HepG2 (cell line): ENCODE data around the gene MRPL9. TPM values are rescaled to one million over a fixed set of nuclear protein-coding genes. Genes with fewer than 3 reads are reported as not detected.
A peak's percentile ranks its signal among the peaks of the same experiment; 100 is the strongest.

ENCODE experiments used
- FOXC1 ChIP-seq: sonication (generic); formaldehyde crosslinking; IDR thresholded peaks from 2 replicates; pipeline ENCODE4 v1.8.0; 2022; ENCODE audit warnings: mild to moderate bottlenecking, missing genetic modification reagents, borderline replicate concordance
- ZNF468 ChIP-seq: sonication (generic); formaldehyde crosslinking; IDR thresholded peaks from 2 replicates; pipeline ENCODE4 v1.8.0; 2022; ENCODE audit warnings: mild to moderate bottlenecking, moderate library complexity, missing genetic modification reagents
- ZNF550 ChIP-seq: sonication (generic); formaldehyde crosslinking; IDR thresholded peaks from 2 replicates; pipeline ENCODE4 v1.4.0; 2020; ENCODE audit warnings: mild to moderate bottlenecking, missing genetic modification reagents, borderline replicate concordance
- ZNF773 ChIP-seq: sonication (generic); formaldehyde crosslinking; IDR thresholded peaks from 2 replicates; pipeline ENCODE4 v1.4.0; 2020; ENCODE audit warnings: missing genetic modification reagents, borderline replicate concordance
- ZNF83 ChIP-seq: sonication (generic); formaldehyde crosslinking; IDR thresholded peaks from 2 replicates; pipeline ENCODE4 v1.4.0; 2020; ENCODE audit warnings: missing genetic modification reagents, mild to moderate bottlenecking, borderline replicate concordance
- polyA plus RNA-seq, 8 experiments: library from polyadenylated mRNA; depleted of rRNA in 3 of 8; stranded (reverse) in 7 of 8; unstranded in 1 of 8; fragments of >200 nt; fragmentation: Illumina TruSeq in 4 of 8; extraction: Trizol in 4 of 8; gene quantifications; 2 replicates each; pipeline versions ENCODE4 v1.2.1 to v1.2.3, GENCODE V29; 2011 to 2016; ENCODE audit warnings: low read depth in 4 of 8, missing spikeins in 1 of 8, mixed read lengths in 1 of 8; ENCODE audit not compliant: insufficient read depth in 1 of 8
- total RNA-seq, 5 experiments: library from RNA; depleted of rRNA; stranded (reverse); fragments of >200 nt; fragmentation: Illumina TruSeq; extraction: Trizol; gene quantifications; 2 replicates each; pipeline ENCODE4 v1.2.3, GENCODE V29; 2016; ENCODE audit warnings: low read depth in 1 of 5
- TF ChIP-seq, protein P1 (sequence below), 2 experiments: sonication (generic) in 1 of 2; formaldehyde crosslinking in 1 of 2; IDR thresholded peaks; 2 replicates each; pipeline versions ENCODE4 v1.4.0 to v1.6.1; 2016 to 2020; ENCODE audit warnings: borderline replicate concordance in 1 of 2, low read depth in 1 of 2, mild to moderate bottlenecking in 1 of 2, missing genetic modification reagents in 1 of 2
- TF ChIP-seq, protein P2 (sequence below): sonication (generic); formaldehyde crosslinking; IDR thresholded peaks from 2 replicates; pipeline ENCODE4 v1.5.0; 2020; ENCODE audit warnings: mild to moderate bottlenecking, missing genetic modification reagents
- TF ChIP-seq, protein P3 (sequence below): sonication (generic); formaldehyde crosslinking; IDR thresholded peaks from one replicate; pipeline ENCODE4 v1.5.1; 2020; ENCODE audit warnings: mild to moderate bottlenecking, missing genetic modification reagents; ENCODE audit errors: not compliant biosample characterization
- TF ChIP-seq, protein P4 (sequence below): sonication (generic); formaldehyde crosslinking; IDR thresholded peaks from 2 replicates; pipeline ENCODE4 v1.5.0; 2020; ENCODE audit warnings: missing genetic modification reagents

The MRPL9 gene
- total and polyA plus RNA-seq, 2 of the 13 experiments (the other 11 are each of a cell fraction or from before 2014, with no cell fraction given): 72.1 to 107 TPM

DNA sequence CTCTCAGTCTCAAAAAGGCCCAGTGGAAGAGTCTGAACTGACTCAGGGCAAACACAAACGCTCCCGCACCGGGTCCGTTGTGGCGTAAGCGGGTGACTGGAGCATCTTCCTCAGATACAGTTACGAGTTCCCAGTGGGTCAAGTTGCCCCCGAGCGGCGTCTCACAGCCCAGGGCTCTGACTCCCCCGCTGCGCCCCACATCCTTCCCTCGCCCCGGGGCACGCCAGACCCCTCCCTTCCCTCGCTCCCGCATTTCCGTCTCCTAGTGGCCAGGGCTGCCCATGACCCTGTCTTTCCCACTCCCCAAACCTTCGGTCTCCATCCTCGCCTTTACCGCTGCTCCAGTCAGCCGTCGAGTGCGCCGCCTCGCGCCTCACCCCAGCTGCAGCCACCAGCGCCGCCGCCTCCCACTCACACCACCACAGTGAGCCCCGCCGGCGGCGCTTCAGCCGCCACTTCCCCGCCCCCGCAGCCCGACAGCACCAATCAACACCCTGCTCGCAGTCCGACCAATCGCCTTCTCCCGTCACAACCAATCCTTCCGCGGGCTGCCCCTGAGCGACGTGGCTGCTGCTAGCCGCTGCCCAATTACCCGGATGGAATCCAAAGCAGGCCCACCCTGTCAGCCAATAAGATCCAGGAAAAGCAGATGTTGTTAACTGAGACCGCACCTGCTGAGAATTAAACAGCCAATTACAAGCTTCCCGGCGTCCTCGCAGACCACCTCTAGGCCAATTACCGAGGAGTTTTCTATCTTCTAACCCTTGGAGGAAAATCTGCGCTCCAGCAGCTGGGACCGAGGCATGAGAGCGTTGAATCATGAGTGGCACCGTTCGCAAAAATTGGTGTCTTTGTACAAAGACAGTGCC lies 27.0 kb upstream of the MRPL9 start, which contains the start of gene TDRKH (continued):
- TF ChIP-seq, protein P1, sequence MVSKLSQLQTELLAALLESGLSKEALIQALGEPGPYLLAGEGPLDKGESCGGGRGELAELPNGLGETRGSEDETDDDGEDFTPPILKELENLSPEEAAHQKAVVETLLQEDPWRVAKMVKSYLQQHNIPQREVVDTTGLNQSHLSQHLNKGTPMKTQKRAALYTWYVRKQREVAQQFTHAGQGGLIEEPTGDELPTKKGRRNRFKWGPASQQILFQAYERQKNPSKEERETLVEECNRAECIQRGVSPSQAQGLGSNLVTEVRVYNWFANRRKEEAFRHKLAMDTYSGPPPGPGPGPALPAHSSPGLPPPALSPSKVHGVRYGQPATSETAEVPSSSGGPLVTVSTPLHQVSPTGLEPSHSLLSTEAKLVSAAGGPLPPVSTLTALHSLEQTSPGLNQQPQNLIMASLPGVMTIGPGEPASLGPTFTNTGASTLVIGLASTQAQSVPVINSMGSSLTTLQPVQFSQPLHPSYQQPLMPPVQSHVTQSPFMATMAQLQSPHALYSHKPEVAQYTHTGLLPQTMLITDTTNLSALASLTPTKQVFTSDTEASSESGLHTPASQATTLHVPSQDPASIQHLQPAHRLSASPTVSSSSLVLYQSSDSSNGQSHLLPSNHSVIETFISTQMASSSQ (IDR thresholded peaks at IDR 0.05; ENCODE audit: low read depth): no peak
- TF ChIP-seq, protein P1 (CRISPR knock-in tag; IDR thresholded peaks at IDR 0.05; ENCODE audit: borderline replicate concordance): 0 out of 2 replicates have a peak, but pooled peaks have one; percentile 33
- TF ChIP-seq ZNF550 (CRISPR knock-in tag): no peak
- TF ChIP-seq ZNF773 (CRISPR knock-in tag): 0 out of 2 replicates have a peak, but pooled peaks have one; percentile 73
- TF ChIP-seq FOXC1: 0 out of 2 replicates have a peak, but pooled peaks have one; percentile 78
- TF ChIP-seq, protein P2, sequence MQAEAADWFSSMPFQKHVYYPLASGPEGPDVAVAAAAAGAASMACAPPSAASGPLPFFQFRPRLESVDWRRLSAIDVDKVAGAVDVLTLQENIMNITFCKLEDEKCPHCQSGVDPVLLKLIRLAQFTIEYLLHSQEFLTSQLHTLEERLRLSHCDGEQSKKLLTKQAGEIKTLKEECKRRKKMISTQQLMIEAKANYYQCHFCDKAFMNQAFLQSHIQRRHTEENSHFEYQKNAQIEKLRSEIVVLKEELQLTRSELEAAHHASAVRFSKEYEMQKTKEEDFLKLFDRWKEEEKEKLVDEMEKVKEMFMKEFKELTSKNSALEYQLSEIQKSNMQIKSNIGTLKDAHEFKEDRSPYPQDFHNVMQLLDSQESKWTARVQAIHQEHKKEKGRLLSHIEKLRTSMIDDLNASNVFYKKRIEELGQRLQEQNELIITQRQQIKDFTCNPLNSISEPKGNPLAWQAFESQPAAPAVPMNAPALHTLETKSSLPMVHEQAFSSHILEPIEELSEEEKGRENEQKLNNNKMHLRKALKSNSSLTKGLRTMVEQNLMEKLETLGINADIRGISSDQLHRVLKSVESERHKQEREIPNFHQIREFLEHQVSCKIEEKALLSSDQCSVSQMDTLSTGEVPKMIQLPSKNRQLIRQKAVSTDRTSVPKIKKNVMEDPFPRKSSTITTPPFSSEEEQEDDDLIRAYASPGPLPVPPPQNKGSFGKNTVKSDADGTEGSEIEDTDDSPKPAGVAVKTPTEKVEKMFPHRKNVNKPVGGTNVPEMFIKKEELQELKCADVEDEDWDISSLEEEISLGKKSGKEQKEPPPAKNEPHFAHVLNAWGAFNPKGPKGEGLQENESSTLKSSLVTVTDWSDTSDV: 0 out of 2 replicates have a peak, but pooled peaks have one; percentile 68
- TF ChIP-seq, protein P3, sequence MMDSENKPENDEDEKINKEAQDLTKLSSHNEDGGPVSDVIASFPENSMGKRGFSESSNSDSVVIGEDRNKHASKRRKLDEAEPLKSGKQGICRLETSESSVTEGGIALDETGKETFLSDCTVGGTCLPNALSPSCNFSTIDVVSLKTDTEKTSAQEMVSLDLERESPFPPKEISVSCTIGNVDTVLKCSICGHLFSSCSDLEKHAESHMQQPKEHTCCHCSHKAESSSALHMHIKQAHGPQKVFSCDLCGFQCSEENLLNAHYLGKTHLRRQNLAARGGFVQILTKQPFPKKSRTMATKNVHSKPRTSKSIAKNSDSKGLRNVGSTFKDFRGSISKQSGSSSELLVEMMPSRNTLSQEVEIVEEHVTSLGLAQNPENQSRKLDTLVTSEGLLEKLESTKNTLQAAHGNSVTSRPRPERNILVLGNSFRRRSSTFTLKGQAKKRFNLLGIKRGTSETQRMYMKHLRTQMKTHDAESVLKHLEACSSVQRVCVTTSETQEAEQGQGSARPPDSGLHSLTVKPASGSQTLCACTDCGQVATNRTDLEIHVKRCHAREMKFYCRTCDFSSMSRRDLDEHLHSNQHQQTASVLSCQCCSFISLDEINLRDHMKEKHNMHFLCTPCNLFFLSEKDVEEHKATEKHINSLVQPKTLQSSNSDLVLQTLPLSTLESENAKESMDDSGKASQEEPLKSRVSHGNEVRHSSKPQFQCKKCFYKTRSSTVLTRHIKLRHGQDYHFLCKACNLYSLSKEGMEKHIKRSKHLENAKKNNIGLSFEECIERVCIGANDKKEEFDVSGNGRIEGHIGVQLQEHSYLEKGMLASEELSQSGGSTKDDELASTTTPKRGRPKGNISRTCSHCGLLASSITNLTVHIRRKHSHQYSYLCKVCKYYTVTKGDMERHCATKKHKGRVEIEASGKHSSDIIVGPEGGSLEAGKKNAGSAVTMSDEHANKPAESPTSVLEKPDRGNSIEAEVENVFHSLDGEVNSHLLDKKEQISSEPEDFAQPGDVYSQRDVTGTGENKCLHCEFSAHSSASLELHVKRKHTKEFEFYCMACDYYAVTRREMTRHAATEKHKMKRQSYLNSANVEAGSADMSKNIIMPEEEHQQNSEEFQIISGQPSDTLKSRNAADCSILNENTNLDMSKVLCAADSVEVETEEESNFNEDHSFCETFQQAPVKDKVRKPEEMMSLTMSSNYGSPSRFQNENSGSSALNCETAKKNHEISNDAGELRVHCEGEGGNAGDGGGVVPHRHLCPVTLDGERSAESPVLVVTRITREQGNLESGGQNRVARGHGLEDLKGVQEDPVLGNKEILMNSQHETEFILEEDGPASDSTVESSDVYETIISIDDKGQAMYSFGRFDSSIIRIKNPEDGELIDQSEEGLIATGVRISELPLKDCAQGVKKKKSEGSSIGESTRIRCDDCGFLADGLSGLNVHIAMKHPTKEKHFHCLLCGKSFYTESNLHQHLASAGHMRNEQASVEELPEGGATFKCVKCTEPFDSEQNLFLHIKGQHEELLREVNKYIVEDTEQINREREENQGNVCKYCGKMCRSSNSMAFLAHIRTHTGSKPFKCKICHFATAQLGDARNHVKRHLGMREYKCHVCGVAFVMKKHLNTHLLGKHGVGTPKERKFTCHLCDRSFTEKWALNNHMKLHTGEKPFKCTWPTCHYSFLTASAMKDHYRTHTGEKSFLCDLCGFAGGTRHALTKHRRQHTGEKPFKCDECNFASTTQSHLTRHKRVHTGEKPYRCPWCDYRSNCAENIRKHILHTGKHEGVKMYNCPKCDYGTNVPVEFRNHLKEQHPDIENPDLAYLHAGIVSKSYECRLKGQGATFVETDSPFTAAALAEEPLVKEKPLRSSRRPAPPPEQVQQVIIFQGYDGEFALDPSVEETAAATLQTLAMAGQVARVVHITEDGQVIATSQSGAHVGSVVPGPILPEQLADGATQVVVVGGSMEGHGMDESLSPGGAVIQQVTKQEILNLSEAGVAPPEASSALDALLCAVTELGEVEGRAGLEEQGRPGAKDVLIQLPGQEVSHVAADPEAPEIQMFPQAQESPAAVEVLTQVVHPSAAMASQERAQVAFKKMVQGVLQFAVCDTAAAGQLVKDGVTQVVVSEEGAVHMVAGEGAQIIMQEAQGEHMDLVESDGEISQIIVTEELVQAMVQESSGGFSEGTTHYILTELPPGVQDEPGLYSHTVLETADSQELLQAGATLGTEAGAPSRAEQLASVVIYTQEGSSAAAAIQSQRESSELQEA: no peak
- TF ChIP-seq ZNF83 (CRISPR knock-in tag): peak; percentile 89; the same call in 1 of the 2 replicates
- TF ChIP-seq, protein P4, sequence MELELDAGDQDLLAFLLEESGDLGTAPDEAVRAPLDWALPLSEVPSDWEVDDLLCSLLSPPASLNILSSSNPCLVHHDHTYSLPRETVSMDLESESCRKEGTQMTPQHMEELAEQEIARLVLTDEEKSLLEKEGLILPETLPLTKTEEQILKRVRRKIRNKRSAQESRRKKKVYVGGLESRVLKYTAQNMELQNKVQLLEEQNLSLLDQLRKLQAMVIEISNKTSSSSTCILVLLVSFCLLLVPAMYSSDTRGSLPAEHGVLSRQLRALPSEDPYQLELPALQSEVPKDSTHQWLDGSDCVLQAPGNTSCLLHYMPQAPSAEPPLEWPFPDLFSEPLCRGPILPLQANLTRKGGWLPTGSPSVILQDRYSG: peak; percentile 84; the same call in 1 of the 2 replicates
- no peak for TF ChIP-seq ZNF468 (CRISPR knock-in tag)
